ENCODE results near the gene MRGPRD.

MRGPRD gene

GRCh38 chr11:68965901-68966853 lies 14.6 kb downstream of the MRGPRD start:
- peak; percentile 31 for DNase-seq

DNA sequence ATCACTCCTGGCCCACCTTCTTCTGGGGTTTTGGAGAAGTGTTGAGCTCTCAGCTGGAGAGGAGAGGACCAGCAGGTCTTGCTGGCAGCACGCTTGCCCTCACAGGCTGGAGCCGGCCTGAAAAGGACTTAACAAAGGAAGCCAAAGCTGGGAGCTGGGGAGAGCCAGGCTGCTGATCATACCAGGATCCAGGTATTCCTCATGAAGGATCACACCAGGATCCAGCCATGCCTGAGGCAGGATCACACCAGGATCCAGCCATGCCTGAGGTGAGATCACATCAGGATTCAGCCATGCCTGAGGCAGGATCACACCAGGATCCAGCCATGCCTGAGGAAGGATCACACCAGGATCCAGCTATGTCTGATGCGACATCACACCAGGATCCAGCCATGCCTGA lies 17.0 kb downstream of the MRGPRD start:
- DNase-seq: no peak

GRCh38 chr11:68962527-68963250 lies 18.1 kb downstream of the MRGPRD start:
- peak; percentile 44 for DNase-seq

DNA sequence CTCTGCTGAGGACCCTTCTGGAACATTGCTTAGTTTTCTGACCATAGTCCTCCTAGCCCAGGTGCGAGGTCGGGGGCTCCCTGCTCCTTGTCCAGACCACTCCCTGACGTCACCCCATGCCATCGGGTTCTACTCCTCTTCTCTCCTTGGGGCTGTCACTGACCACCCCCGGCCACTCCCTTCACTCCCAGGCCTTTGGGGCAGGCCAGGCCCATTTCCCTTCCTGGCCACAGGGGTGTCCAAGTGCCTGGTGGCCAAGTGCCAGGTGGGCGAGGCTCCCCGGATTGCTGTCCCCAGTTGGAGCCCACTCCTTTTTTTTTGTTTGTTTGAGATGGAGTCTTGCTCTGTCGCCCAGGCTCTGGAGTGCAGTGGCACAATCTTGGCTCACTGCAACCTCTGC lies 19.5 kb downstream of the MRGPRD start:
- no peak for DNase-seq

DNA sequence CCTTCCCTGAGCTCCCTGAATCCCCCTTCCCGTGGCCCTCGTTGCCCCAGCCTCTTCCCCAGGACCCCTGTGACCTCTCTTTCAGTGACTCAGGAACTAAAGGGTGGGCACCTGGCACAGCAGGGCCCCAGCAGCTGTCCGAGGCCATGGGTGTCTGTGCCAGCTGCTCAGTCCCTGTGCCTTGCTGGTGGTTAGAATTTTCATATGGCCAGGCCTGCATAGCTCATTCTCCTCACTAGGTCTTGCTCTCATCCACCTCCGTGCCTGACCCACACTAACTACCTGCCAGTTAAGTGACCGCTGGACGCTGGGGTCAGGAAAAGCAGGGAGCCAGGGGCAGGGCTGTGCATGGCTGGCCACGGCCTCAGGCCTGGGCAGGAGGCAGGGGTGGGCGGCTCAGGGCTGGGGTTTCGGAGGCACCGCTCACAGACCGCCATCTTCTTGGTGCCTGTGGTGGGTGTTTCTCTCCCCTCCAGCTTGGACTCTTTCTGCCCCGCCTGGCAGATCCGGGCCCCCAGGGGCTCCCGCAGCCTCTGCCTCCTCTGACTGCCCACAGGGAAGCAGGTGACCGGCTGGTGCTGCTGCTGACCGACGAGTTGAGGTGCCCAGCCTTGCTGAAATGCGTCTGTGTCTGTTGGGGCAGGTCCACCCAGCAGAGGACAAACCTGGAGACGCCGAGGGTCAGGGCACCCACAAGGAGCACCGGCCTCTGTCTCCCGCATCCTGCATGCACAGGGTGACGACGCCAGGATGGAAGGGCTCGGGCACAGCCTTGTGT lies 20.3 kb downstream of the MRGPRD start:
- DNase-seq: no peak

DNA sequence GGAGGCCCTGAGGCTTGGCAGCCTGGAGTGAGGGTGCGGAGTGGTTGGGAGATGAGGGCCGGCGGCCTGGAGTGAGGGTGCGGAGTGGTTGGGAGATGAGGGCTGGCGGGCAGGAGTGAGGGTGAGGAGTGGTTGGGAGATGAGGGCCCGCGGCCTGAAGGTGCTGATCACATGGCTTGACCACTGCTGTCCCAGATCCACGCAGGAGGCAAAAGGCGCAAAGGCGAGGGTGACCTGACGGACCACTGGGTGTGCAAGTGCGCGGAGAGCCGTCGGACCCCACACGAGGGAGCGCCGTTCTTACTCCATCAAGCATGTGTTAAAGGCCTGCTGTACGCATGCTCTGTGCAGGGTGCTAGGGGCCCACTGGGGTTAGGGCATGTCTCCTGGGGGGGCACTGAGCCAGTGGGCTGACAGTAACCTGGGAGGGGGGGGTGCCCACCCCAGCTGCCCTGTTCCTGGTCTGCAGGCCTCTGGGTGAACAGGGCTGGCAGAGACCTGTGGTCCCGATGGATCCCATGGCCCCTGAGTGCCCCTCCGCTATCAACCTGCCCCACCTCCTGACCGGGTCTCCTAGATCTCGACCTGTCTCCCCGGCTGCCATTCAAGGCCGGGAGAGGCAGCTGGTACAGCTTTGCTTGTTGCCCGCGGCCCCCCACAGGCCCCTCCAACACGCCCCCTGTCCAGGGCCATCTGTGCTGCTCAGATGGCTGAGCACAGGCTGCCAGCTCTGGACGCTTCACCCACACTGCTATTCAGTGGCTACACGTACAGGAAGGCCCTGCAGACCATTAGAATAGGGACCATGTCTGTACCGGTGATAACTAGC lies 21.1 kb downstream of the MRGPRD start:
- DNase-seq: no peak

GRCh38 chr11:68958211-68958610 lies 22.6 kb downstream of the MRGPRD start:
- no peak for DNase-seq

DNA sequence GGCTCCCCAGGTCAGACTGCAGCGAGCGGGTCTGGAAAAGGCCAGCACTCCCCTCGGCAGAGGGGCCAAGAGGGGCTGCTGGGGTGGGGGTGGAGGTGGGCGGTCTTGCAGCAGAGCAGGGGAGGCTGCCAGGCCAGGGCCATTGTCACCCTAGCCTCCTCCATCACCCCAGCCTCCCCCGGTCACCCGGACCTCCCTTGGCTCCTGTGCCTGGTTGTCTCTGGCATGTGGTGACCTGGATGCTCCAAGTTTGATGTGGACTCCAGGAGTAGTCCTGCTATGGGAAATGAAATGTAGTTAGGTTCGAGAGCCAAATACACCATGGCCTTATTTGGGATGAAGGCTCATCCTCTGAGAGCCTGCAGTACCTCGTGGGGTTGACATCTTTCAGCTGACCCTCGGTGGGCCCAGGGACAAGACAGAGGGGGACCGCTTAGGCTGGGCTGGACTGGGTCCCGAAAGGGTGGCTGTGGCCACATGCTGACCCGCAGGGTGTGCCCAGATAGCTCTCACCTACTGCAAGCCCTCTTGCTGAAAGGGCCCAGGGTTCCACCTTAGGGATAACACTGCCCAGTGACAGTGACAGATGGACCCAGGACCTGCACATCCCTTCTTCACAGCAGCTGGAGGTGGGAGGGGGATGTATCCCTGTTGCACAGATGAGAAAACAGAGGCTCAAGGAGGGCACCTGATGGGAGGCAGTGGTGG lies 24.1 kb downstream of the MRGPRD start:
- DNase-seq: no peak

GRCh38 chr11:68956142-68956541 lies 24.6 kb downstream of the MRGPRD start:
- peak; percentile 8 for DNase-seq

GRCh38 chr11:68955607-68955958 lies 25.2 kb downstream of the MRGPRD start:
- no peak for DNase-seq

- no peak for DNase-seq
These were observed 25.8 kb downstream of the MRGPRD start for GRCh38 chr11:68954836-68955606.

GRCh38 chr11:68950762-68951161 lies 30.0 kb downstream of the MRGPRD start:
- DNase-seq: no peak

- no peak for DNase-seq
These were observed 30.5 kb downstream of the MRGPRD start for GRCh38 chr11:68950270-68950669.

GRCh38 chr11:68948935-68949334 lies 31.9 kb downstream of the MRGPRD start:
- DNase-seq: no peak

GRCh38 chr11:68948496-68948895 lies 32.3 kb downstream of the MRGPRD start:
- DNase-seq: no peak

DNA sequence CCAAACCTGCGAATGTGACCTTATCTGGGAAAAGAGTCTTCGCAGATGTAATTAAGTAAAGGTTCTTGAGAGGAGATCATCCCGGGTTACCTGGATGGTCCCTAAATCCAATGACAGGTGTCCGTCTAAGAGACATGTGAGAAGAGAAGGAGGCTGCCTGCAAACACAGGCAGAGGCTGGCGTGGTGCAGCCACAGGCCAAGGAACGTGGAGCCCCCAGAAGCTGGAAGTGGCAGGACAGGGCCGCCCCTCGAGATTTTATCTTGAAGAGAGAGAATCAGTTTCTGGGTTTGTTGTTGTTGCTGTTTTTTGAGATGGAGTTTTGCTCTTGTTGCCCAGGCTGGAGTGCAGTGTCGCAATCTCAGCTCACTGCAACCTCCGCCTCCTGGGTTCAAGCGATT lies 33.6 kb downstream of the MRGPRD start:
- DNase-seq: no peak

- DNase-seq: no peak
These were observed 34.2 kb downstream of the MRGPRD start for GRCh38 chr11:68946416-68947090.

GRCh38 chr11:68942751-68943271 lies 38.0 kb downstream of the MRGPRD start:
- DNase-seq: no peak

DNA sequence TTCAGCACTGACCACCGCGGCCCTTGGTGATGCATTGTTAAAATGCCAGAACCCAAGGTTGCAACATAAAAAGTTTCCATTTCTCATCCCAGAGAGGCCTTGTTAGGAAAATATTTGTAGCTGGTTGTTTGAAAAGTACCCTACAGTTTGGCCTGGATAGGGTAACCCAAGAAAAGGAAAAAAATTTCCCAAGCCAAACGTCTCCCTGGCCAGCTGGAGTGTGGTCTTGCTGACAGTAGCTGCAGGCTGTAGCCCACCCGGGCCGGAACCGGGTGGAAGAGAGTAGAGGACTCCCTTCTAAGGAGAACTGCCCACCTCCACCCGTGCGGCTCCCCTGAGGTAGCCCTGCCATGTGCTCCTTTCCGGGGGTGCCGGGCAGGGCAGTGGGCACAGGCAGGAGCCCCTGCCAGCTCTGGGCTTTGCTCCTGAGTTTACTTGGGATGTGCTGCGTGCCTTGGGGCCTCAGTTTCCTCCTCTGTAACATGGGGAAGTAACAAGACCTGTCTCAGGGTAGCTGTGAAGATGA lies 38.6 kb downstream of the MRGPRD start:
- no peak for DNase-seq

All from activated effector memory CD4-positive, alpha-beta T cell treated with Interleukin-2 at 50 U/mL for 16 hours (primary cell).